Transverse colon (tissue), 4 donors: ENCODE results near the gene GFAP. TPM values are rescaled to one million over a fixed set of nuclear protein-coding genes. Genes with fewer than 3 reads are reported as not detected.
A peak's percentile ranks its signal among the peaks of the same experiment; 100 is the strongest.

Source experiments
- DNase-seq: peaks from one replicate; pipeline ENCODE4 v3.0.0-alpha.2; 2019
- H3K27ac ChIP-seq, 4 donors: fragments of 200-600 bp; sonication (generic); 2 replicates each; pipeline ENCODE4 v1.5.1; 2016 to 2018; ENCODE audit warnings: inconsistent platforms in 4 of 4
- H3K27me3 ChIP-seq: fragments of 200-600 bp; sonication (generic); 2 replicates; pipeline ENCODE4 v1.5.1; 2017; ENCODE audit warnings: inconsistent platforms
- H3K36me3 ChIP-seq, 4 donors: fragments of 200-600 bp; sonication (generic); 2 replicates each; pipeline ENCODE4 v1.5.1; 2017 to 2019; ENCODE audit warnings: inconsistent platforms in 4 of 4
- H3K4me1 ChIP-seq, 4 donors: fragments of 200-600 bp; sonication (generic); 2 replicates each; pipeline ENCODE4 v1.5.1; 2017 to 2020; ENCODE audit warnings: inconsistent platforms in 4 of 4
- H3K4me3 ChIP-seq, 4 donors: fragments of 200-600 bp; sonication (generic); 1 replicate in 1 of 4; 2 replicates in 3 of 4; pipeline versions ENCODE4 v1.5.1 to v1.6.1; 2017 to 2019; ENCODE audit warnings: inconsistent platforms in 4 of 4
- H3K9me3 ChIP-seq, 2 donors: fragments of 200-600 bp; sonication (generic); 2 replicates each; pipeline ENCODE4 v1.5.1; 2017 to 2019; ENCODE audit warnings: inconsistent platforms in 2 of 2
- EP300 ChIP-seq: sonication (generic); formaldehyde crosslinking; IDR thresholded peaks from one replicate; pipeline ENCODE4 v1.6.1; 2017; ENCODE audit warnings: antibody characterized with exemption, low read depth
- POLR2A ChIP-seq: fragments of 450-650 bp; IDR thresholded peaks from one replicate; pipeline ENCODE4 v1.6.1; 2016; ENCODE audit warnings: antibody characterized with exemption, mild to moderate bottlenecking, moderate library complexity
- POLR2AphosphoS5 ChIP-seq, 3 donors: sonication (generic); formaldehyde crosslinking; IDR thresholded peaks; one replicate each; pipeline ENCODE4 v1.6.1; 2016; ENCODE audit warnings: antibody characterized with exemption in 3 of 3
- WGBS, 2 donors: methylation state at CpG; one replicate each; pipeline ENCODE4 v1.1.5; 2018; ENCODE audit warnings: low coverage in 1 of 2; 5-methylcytosine and 5-hydroxymethylcytosine counted together
- in situ Hi-C, 4 donors: fragments of 200-750 bp; cut with MboI; loops; one replicate each; pipeline versions ENCODE4 v1.15.0 to v1.15.1; 2017; ENCODE audit warnings: low sequenced_read_pairs in 3 of 4, low pct_ligation_motif_present in 1 of 4, low pct_unique_long_range_greater_than_20kb in 1 of 4
- intact Hi-C: fragments of 100-400 bp; cut with DNase I; formaldehyde crosslinking; loops from one replicate; pipeline ENCODE4 v1.15.1; 2023; ENCODE audit warnings: low total_unique reads
- total RNA-seq, 4 donors: library from RNA; depleted of rRNA; stranded (reverse); fragments of >200 nt; gene quantifications; one replicate each; pipeline ENCODE4 v1.1.0, GENCODE V29; 2016
- TF ChIP-seq, protein P1 (sequence below), 5 experiments: fragments of 200-600 bp in 3 of 5; fragments of 450-650 bp in 2 of 5; sonication (generic) in 3 of 5; IDR thresholded peaks; 1 replicate in 2 of 5; 2 replicates in 3 of 5; pipeline ENCODE4 v1.5.1; 2016 to 2017; ENCODE audit warnings: antibody characterized with exemption in 5 of 5, inconsistent platforms in 3 of 5, mild to moderate bottlenecking in 2 of 5, moderate library complexity in 1 of 5

GFAP gene
- under 1 TPM in 1 of 4 donors, not detected in 3; 0.68 TPM for total RNA-seq

DNA sequence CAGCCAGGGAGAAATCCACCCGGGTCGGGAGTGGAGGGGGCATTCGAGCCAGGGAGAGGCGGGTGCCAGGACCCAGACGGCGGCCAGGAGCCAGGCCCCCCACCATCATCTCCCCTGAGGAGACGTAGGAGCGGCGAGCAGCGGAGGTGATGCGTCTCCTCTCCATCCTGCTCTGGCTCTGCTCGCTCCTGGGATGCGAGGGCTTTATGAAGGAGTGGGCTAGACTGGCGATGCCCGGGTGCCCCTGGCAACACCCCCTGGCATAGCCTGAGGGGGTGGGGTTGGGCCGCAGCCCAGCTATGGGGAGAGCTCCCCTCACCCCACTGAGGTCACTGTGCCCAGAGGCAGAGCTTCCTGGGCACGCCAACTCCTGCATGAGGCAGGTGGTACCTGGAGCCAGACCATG lies at the start of gene GFAP:
Gene GFAP, minus strand, starts transcription at position 180 of the 406 bp plus-strand sequence. Its CDS starts 14 bp downstream, at position 166.
- Histone ChIP-seq H3K9me3 (no peaks in the 10 kb centered on the region), H3K36me3 (no peaks in the 10 kb centered on the region), H3K4me3 (no peak within 1 kb of the TSS), H3K27ac (peak within 1 kb of the TSS; percentile 12 to 41 (median 26)), H3K27me3 (peaks cover 22% of the 10 kb centered on the region), H3K4me1 (peaks cover 5 to 15% (median 9%) of the 10 kb centered on the region in 4 donors)
- TF ChIP-seq, protein P1, sequence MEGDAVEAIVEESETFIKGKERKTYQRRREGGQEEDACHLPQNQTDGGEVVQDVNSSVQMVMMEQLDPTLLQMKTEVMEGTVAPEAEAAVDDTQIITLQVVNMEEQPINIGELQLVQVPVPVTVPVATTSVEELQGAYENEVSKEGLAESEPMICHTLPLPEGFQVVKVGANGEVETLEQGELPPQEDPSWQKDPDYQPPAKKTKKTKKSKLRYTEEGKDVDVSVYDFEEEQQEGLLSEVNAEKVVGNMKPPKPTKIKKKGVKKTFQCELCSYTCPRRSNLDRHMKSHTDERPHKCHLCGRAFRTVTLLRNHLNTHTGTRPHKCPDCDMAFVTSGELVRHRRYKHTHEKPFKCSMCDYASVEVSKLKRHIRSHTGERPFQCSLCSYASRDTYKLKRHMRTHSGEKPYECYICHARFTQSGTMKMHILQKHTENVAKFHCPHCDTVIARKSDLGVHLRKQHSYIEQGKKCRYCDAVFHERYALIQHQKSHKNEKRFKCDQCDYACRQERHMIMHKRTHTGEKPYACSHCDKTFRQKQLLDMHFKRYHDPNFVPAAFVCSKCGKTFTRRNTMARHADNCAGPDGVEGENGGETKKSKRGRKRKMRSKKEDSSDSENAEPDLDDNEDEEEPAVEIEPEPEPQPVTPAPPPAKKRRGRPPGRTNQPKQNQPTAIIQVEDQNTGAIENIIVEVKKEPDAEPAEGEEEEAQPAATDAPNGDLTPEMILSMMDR (IDR thresholded peaks at IDR 0.05) = no peak
- TF ChIP-seq POLR2AphosphoS5 (IDR thresholded peaks at IDR 0.05) = no peak
- TF ChIP-seq POLR2A = no peak
- TF ChIP-seq EP300 = no peak
- in situ Hi-C loops (loop anchor here in 2 of 4 donors (10.0 kb wide), 2 partner anchors 179 to 189 kb away; no protein-coding TSS in a partner anchor), intact Hi-C loops (no loop called here)
- WGBS, 2 donors = 20 to 87% methylated on average over 1 to 17 of the region's 17 CpGs
- no peak for DNase-seq

DNA sequence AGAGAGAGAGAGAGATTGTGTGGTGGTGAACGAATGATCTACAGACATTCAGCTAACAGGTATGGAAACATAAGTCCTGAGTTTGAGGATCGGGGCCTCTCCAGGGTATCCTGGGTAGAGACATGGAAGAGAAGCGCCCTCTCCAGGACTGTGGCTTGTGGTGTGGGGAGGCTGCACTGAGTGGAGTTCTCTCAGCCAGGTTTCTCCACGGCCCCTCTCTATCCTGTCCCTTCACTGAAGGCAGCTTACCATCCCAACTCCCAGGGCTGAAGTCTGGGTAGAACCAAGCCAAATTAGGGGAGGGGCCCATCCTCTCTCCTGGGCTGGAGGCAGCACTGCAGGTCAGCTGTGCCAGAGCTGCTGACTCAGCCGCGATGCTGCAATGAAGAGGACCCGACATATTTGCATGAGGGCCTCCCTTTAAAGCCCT lies 46.6 kb upstream of the GFAP start:
- H3K36me3 ChIP-seq = no peaks in the 10 kb centered on the region

DNA sequence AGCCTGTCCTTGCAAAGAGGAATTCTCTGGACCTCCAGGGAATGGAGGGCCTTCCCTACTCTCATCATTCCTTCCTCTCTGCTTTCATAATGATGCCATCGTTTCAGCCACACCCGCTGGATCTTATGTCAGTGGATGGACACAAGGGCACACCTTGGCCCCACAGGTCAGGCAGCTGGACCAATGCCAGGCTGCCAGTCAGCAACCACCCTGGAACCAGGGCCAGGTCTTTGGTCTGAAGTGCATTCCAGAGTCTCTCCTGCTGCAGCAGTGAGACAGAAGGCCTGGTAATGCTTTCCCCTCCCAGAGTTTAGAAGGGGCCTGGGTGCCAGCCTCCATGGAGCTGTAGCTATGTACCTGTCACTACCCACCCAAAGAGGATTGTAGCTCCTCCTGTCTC lies 45.4 kb upstream of the GFAP start:
- in situ Hi-C loops (no loop called here), intact Hi-C loops (no loop called here)
- Histone ChIP-seq H3K9me3 (no peaks in the 10 kb centered on the region), H3K4me1 (peaks cover 0 to 7% (median 5%) of the 10 kb centered on the region in 4 donors), H3K4me3 (no peak overlapping the region), H3K36me3 (no peaks in the 10 kb centered on the region), H3K27ac (no peak overlapping the region), H3K27me3 (peaks cover 64% of the 10 kb centered on the region)
- DNase-seq = no peak
- TF ChIP-seq POLR2A (no peak), EP300 (no peak), POLR2AphosphoS5 (IDR thresholded peaks at IDR 0.05) (no peak)
- TF ChIP-seq, protein P1 (IDR thresholded peaks at IDR 0.05) = no peak
- 75% methylated on average over 2 of the region's 2 CpGs; no CpG with 5 or more reads in 1 of the 2 donors for WGBS, 2 donors

More for the DNA sequence above, 46.6 kb upstream of the GFAP start:
- 76 to 80% methylated on average over 1 to 7 of the region's 7 CpGs for WGBS, 2 donors
- Histone ChIP-seq H3K27ac (no peak overlapping the region), H3K9me3 (no peaks in the 10 kb centered on the region), H3K4me1 (peaks cover 1 to 9% (median 7%) of the 10 kb centered on the region in 4 donors), H3K4me3 (no peak overlapping the region), H3K27me3 (peaks cover 76% of the 10 kb centered on the region)
- TF ChIP-seq POLR2A = no peak
- no peak for TF ChIP-seq EP300
- TF ChIP-seq, protein P1 (IDR thresholded peaks at IDR 0.05) = no peak
- TF ChIP-seq POLR2AphosphoS5 (IDR thresholded peaks at IDR 0.05) = no peak
- no peak for DNase-seq
- in situ Hi-C loops = no loop called here
- intact Hi-C loops = no loop called here

DNA sequence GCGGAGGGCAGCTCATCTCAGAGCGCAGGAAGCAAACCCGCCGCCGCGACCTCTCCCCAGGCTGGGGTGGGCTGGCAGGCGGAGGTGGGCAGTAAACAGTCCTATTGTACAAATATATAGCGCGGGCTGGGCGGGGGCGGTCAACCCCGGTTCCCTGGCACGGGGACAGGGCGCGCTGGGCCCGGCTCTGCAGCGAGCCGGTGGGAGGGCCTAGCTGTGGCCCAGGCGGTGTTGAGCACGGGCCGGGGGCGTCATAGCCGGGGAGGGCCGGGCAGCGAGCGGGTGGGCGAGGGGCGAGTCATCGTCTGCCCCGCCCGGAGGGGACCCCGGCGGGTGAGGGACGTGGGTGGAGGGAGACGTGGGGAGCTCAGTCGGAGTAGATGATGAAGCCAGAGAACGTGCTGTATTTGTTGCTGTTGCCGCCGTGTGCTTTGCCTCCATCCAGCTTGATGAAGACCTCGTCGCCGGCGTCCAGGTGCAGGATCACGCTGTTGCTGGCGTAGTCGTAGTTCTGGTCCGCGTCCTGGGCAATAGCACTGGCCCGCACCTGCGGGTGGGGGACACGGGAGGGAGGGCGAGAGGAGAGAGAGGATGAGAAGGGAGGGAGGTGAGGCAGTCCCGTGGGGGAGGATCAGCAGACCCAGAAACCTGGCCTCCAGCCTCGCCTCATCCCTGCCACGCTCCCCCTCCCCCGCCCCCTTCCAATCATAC lies 44.7 kb upstream of the GFAP start:
- Histone ChIP-seq H3K27me3 (peaks cover 57% of the 10 kb centered on the region), H3K4me1 (peaks cover 0 to 7% (median 5%) of the 10 kb centered on the region in 4 donors), H3K4me3 (no peak overlapping the region), H3K27ac (no peak overlapping the region), H3K9me3 (no peaks in the 10 kb centered on the region), H3K36me3 (no peaks in the 10 kb centered on the region)
- DNase-seq = no peak
- intact Hi-C loops = no loop called here
- WGBS, 2 donors = 21% methylated on average over 55 of the region's 56 CpGs; no CpG with 5 or more reads in 1 of the 2 donors
- in situ Hi-C loops = no loop called here
- TF ChIP-seq POLR2AphosphoS5 (IDR thresholded peaks at IDR 0.05) (no peak), POLR2A (no peak), EP300 (no peak)
- TF ChIP-seq, protein P1 (IDR thresholded peaks at IDR 0.05) = no peak
